GM23338 (cell line): ENCODE results near the gene PARD3. TPM values are rescaled to one million over a fixed set of nuclear protein-coding genes. Genes with fewer than 3 reads are reported as not detected.
A peak's percentile ranks its signal among the peaks of the same experiment; 100 is the strongest.

Experiments used
- ATAC-seq: fragments of 200-7000 bp; cut with Tn5 transposase; 3 replicates; pipeline ENCODE4 v1.9.1; 2020
- DNase-seq: peaks from one replicate; pipeline ENCODE4 v3.0.0-alpha.2; 2015; ENCODE audit warnings: low spot score
- H2AFZ ChIP-seq: fragments of 200-600 bp; sonication (generic); 2 replicates; pipeline ENCODE4 v1.8.0; 2016; ENCODE audit warnings: antibody characterized with exemption, mild to moderate bottlenecking, moderate library complexity
- H3F3A ChIP-seq: fragments of 200-600 bp; sonication (generic); replicated peaks from 2 replicates; pipeline ENCODE4 v1.8.0; 2017; ENCODE audit warnings: antibody characterized with exemption, mixed run types, low read depth
- H3K27ac ChIP-seq: fragments of 200-600 bp; sonication (generic); 2 replicates; pipeline ENCODE4 v1.6.1; 2016; ENCODE audit warnings: low read depth
- H3K27me3 ChIP-seq: fragments of 200-600 bp; sonication (generic); 2 replicates; pipeline ENCODE4 v1.8.0; 2016; ENCODE audit warnings: mild to moderate bottlenecking, mixed run types, moderate library complexity; ENCODE audit not compliant: insufficient read depth
- H3K36me3 ChIP-seq: fragments of 200-600 bp; sonication (generic); 2 replicates; pipeline ENCODE4 v1.8.0; 2016; ENCODE audit warnings: mild to moderate bottlenecking; ENCODE audit not compliant: insufficient read depth
- H3K4me1 ChIP-seq: fragments of 200-600 bp; sonication (generic); 2 replicates; pipeline ENCODE4 v1.8.0; 2016; ENCODE audit warnings: mild to moderate bottlenecking, moderate library complexity; ENCODE audit not compliant: insufficient read depth
- H3K4me2 ChIP-seq: fragments of 200-600 bp; sonication (generic); 2 replicates; pipeline ENCODE4 v1.7.1; 2017; ENCODE audit warnings: mixed run types
- H3K4me3 ChIP-seq: fragments of 200-600 bp; sonication (generic); 2 replicates; pipeline ENCODE4 v1.6.1; 2016; ENCODE audit warnings: mixed run types
- H3K79me2 ChIP-seq: fragments of 200-600 bp; sonication (generic); replicated peaks from 2 replicates; pipeline ENCODE4 v1.8.0; 2017; ENCODE audit warnings: mild to moderate bottlenecking; ENCODE audit not compliant: insufficient read depth
- H3K9me2 ChIP-seq: fragments of 200-600 bp; sonication (generic); 2 replicates; pipeline ENCODE4 v1.8.0; 2017; ENCODE audit not compliant: insufficient read depth
- H4K20me1 ChIP-seq: fragments of 200-600 bp; sonication (generic); replicated peaks from 2 replicates; pipeline ENCODE4 v1.8.0; 2017; ENCODE audit warnings: mild to moderate bottlenecking; ENCODE audit not compliant: insufficient read depth
- H3K27ac Mint-ChIP-seq: 2 replicates; pipeline ENCODE4 v1.8.0; 2020; ENCODE audit warnings: inconsistent platforms, mild to moderate bottlenecking, moderate library complexity, mixed read lengths
- H3K27me3 Mint-ChIP-seq: 3 replicates; pipeline ENCODE4 v1.8.0; 2022; ENCODE audit warnings: low read depth, mild to moderate bottlenecking, moderate library complexity, mixed read lengths, inconsistent platforms; ENCODE audit not compliant: insufficient read depth, poor library complexity
- H3K36me3 Mint-ChIP-seq: 3 replicates; pipeline ENCODE4 v1.8.0; 2021; ENCODE audit warnings: low read depth, mild to moderate bottlenecking, inconsistent platforms, moderate library complexity, mixed read lengths
- H3K4me1 Mint-ChIP-seq: 3 replicates; pipeline ENCODE4 v1.8.0; 2020; ENCODE audit warnings: mild to moderate bottlenecking, inconsistent platforms, mixed read lengths
- H3K4me3 Mint-ChIP-seq: 3 replicates; pipeline ENCODE4 v1.8.0; 2021; ENCODE audit warnings: moderate library complexity, mild to moderate bottlenecking, inconsistent platforms, mixed read lengths
- H3K9me3 Mint-ChIP-seq: 3 replicates; pipeline ENCODE4 v1.8.0; 2020; ENCODE audit warnings: moderate library complexity, mild to moderate bottlenecking, inconsistent platforms, mixed read lengths
- CREB1 ChIP-seq: fragments of 250-450 bp; sonication (Bioruptor Pico); IDR thresholded peaks from 2 replicates; pipeline ENCODE4 v1.5.0; 2020; ENCODE audit warnings: low read depth, mild to moderate bottlenecking, moderate library complexity
- ETS1 ChIP-seq: IDR thresholded peaks from 2 replicates; pipeline ENCODE4 v1.6.1; 2016; ENCODE audit warnings: antibody characterized with exemption
- EZH2 ChIP-seq: fragments of 200-600 bp; sonication (generic); IDR thresholded peaks from one replicate; pipeline ENCODE4 v1.8.0; 2017; ENCODE audit warnings: antibody characterized with exemption, mild to moderate bottlenecking, low read depth; ENCODE audit not compliant: unreplicated experiment
- EZH2phosphoT487 ChIP-seq: fragments of 200-600 bp; sonication (generic); IDR thresholded peaks from one replicate; pipeline ENCODE4 v1.8.1; 2018; ENCODE audit warnings: antibody characterized with exemption; ENCODE audit not compliant: unreplicated experiment
- JUNB ChIP-seq: IDR thresholded peaks from one replicate; pipeline ENCODE4 v1.6.1; 2016; ENCODE audit warnings: antibody characterized with exemption; ENCODE audit not compliant: unreplicated experiment
- NANOG ChIP-seq: IDR thresholded peaks from 2 replicates; pipeline ENCODE4 v1.6.1; 2016; ENCODE audit warnings: antibody characterized with exemption, borderline replicate concordance
- POLR2AphosphoS5 ChIP-seq: IDR thresholded peaks from 2 replicates; pipeline ENCODE4 v1.6.1; 2016; ENCODE audit warnings: antibody characterized with exemption, low read depth
- ZNF114 ChIP-seq: fragments of 250-450 bp; sonication (Bioruptor Pico); IDR thresholded peaks from 2 replicates; pipeline ENCODE4 v1.5.0; 2020; ENCODE audit warnings: mild to moderate bottlenecking, moderate library complexity
- ZNF331 ChIP-seq: fragments of 250-450 bp; sonication (Bioruptor Pico); IDR thresholded peaks from 2 replicates; pipeline ENCODE4 v1.5.0; 2020; ENCODE audit warnings: low read depth, mild to moderate bottlenecking, moderate library complexity
- polyA plus RNA-seq: library from polyadenylated mRNA; unstranded; fragments of >200 nt; fragmentation: Nextera tagmentation; extraction: Ambion mirVana; gene quantifications from 2 replicates; pipeline ENCODE4 v1.2.1, GENCODE V29; 2016
- total RNA-seq: library from RNA; depleted of rRNA; stranded (reverse); fragments of >200 nt; shearing (Covaris generic); gene quantifications from 2 replicates; pipeline ENCODE4 v1.2.3, GENCODE V29; 2014
- TF ChIP-seq, protein P1 (sequence below), 2 experiments: fragments of 200-600 bp in 1 of 2; sonication (generic) in 1 of 2; conservative IDR thresholded peaks; 2 replicates each; pipeline versions ENCODE4 v1.5.1 to v1.6.1; 2016 to 2017; ENCODE audit warnings: antibody characterized with exemption in 2 of 2, low read depth in 2 of 2, mild to moderate bottlenecking in 2 of 2, moderate library complexity in 1 of 2

Gene PARD3
- total and polyA plus RNA-seq, 2 experiments from 2014 or later, result 30.2 to 51.4 TPM

DNA sequence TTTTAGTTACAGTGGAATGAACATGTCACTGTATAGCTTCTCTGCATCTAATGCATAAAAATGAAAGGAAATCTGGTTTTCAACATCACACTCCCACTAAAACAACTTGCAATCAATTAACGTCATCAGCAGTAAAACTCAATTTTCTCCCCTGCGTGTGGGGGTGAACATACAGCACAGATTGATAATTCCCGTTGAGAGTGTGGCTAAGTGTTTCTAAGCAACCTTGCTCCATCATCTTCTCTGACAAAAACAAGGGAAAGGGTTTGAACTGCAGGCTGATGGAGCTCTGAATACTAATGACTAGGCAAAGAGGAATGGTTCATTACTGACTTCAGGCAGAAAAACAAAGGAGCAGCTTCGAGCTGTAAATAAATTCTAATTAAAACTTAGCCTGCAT is 238.3 kb downstream of the PARD3 start:
- no peaks in the 10 kb centered on the region for H3K36me3 ChIP-seq
- no peaks in the 10 kb centered on the region; the same call in 2 of the 3 replicates for H3K36me3 Mint-ChIP-seq

GRCh38 chr10:34575882-34576281 is 239.2 kb downstream of the PARD3 start:
- ATAC-seq (no peak), DNase-seq (no peak)
- Histone ChIP-seq H3K9me2 (no peaks in the 10 kb centered on the region), H3K4me2 (no peak overlapping the region), H3K4me3 (no peak overlapping the region), H3K27ac (no peak overlapping the region; the same call in 1 of the 2 replicates), H3K79me2 (peaks cover 52% of the 10 kb centered on the region), H3F3A (0 out of 2 replicates have a peak, but pooled peaks cover 2% of the 10 kb centered on the region), H4K20me1 (no peaks in the 10 kb centered on the region), H2AFZ (no peak overlapping the region), H3K4me1 (peaks cover 30% of the 10 kb centered on the region), H3K27me3 (no peaks in the 10 kb centered on the region), H3K36me3 (no peaks in the 10 kb centered on the region)
- no peak overlapping the region for H3K4me3 Mint-ChIP-seq
- H3K9me3 Mint-ChIP-seq, result no peaks in the 10 kb centered on the region
- peaks cover 6% of the 10 kb centered on the region for H3K27me3 Mint-ChIP-seq
- H3K27ac Mint-ChIP-seq, result peak overlapping the region; percentile 58
- H3K36me3 Mint-ChIP-seq, result no peaks in the 10 kb centered on the region; the same call in 2 of the 3 replicates
- H3K4me1 Mint-ChIP-seq, result peaks cover 49% of the 10 kb centered on the region
- TF ChIP-seq NANOG (no peak), ZNF114 (CRISPR knock-in tag) (no peak), CREB1 (CRISPR knock-in tag) (no peak), POLR2AphosphoS5 (no peak)
- TF ChIP-seq, protein P1, sequence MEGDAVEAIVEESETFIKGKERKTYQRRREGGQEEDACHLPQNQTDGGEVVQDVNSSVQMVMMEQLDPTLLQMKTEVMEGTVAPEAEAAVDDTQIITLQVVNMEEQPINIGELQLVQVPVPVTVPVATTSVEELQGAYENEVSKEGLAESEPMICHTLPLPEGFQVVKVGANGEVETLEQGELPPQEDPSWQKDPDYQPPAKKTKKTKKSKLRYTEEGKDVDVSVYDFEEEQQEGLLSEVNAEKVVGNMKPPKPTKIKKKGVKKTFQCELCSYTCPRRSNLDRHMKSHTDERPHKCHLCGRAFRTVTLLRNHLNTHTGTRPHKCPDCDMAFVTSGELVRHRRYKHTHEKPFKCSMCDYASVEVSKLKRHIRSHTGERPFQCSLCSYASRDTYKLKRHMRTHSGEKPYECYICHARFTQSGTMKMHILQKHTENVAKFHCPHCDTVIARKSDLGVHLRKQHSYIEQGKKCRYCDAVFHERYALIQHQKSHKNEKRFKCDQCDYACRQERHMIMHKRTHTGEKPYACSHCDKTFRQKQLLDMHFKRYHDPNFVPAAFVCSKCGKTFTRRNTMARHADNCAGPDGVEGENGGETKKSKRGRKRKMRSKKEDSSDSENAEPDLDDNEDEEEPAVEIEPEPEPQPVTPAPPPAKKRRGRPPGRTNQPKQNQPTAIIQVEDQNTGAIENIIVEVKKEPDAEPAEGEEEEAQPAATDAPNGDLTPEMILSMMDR (conservative IDR thresholded peaks at IDR 0.05; ENCODE audit: low read depth in 2 of 2), result no peak

More for the DNA sequence above, 238.3 kb downstream of the PARD3 start:
- H3K27ac ChIP-seq, result 0 out of 2 replicates have a peak overlapping the region, but pooled peaks have one; percentile 46
- Mint-ChIP-seq H3K27me3 (peaks cover 6% of the 10 kb centered on the region), H3K27ac (peak overlapping the region; percentile 58; the same call in 1 of the 2 replicates), H3K4me3 (no peak overlapping the region), H3K9me3 (no peaks in the 10 kb centered on the region), H3K4me1 (peaks cover 49% of the 10 kb centered on the region)
- no peaks in the 10 kb centered on the region for H3K9me2 ChIP-seq
- TF ChIP-seq ETS1, result no peak
- no peak for TF ChIP-seq ZNF331
- TF ChIP-seq, protein P1 (conservative IDR thresholded peaks at IDR 0.05; ENCODE audit: low read depth in 2 of 2), result no peak
- no peak for TF ChIP-seq JUNB
- TF ChIP-seq EZH2, result no peak
- no peak for TF ChIP-seq POLR2AphosphoS5
- TF ChIP-seq EZH2phosphoT487, result no peak
- DNase-seq, result no peak
- no peak overlapping the region for H2AFZ ChIP-seq
- H4K20me1 ChIP-seq, result no peaks in the 10 kb centered on the region
- peaks cover 52% of the 10 kb centered on the region for H3K79me2 ChIP-seq
- H3K4me1 ChIP-seq, result peaks cover 30% of the 10 kb centered on the region
- H3K27me3 ChIP-seq, result no peaks in the 10 kb centered on the region
- no peak overlapping the region for H3K4me3 ChIP-seq
- H3F3A ChIP-seq, result 0 out of 2 replicates have a peak, but pooled peaks cover 2% of the 10 kb centered on the region
- no peak for ATAC-seq
- 0 out of 2 replicates have a peak overlapping the region, but pooled peaks have one; percentile 17 for H3K4me2 ChIP-seq
